NB4 (cell line): Measurements from ENCODE around the gene COL5A2.

Source experiments
- DNase-seq: peaks from one replicate; pipeline ENCODE4 v3.0.0; 2010; ENCODE audit warnings: low read depth
- H3K4me3 ChIP-seq: one replicate; pipeline ENCODE4 v1.5.1; 2011; ENCODE audit warnings: mild to moderate bottlenecking, low read depth, low read length, moderate library complexity
- CTCF ChIP-seq: IDR thresholded peaks from one replicate; pipeline ENCODE4 v1.5.1; 2012; ENCODE audit warnings: low read depth, low read length
- MAX ChIP-seq: IDR thresholded peaks from 2 replicates; pipeline ENCODE4 v1.6.1; 2011; ENCODE audit warnings: low read depth, low read length
- MYC ChIP-seq: IDR thresholded peaks from 2 replicates; pipeline ENCODE4 v1.6.1; 2011; ENCODE audit warnings: low read depth, low read length
- POLR2A ChIP-seq: IDR thresholded peaks from 2 replicates; pipeline ENCODE4 v1.6.1; 2011; ENCODE audit warnings: mild to moderate bottlenecking; ENCODE audit not compliant: insufficient read length; ENCODE audit errors: extremely low read depth

Gene COL5A2

GRCh38 chr2:189218236-189218635, 38.7 kb upstream of the COL5A2 start:
- TF ChIP-seq POLR2A (no peak), MAX (no peak), CTCF (no peak), MYC (no peak)
- no peak overlapping the region for H3K4me3 ChIP-seq
- no peak for DNase-seq

GRCh38 chr2:189217541-189217940, 38.0 kb upstream of the COL5A2 start:
- no peak overlapping the region for H3K4me3 ChIP-seq
- DNase-seq: no peak
- no peak for TF ChIP-seq CTCF
- no peak for TF ChIP-seq POLR2A
- no peak for TF ChIP-seq MAX
- no peak for TF ChIP-seq MYC

GRCh38 chr2:189217051-189217450, 37.5 kb upstream of the COL5A2 start:
- DNase-seq: no peak
- TF ChIP-seq MYC (no peak), CTCF (no peak), POLR2A (no peak), MAX (no peak)
- H3K4me3 ChIP-seq: no peak overlapping the region

GRCh38 chr2:189214484-189214883, 34.9 kb upstream of the COL5A2 start:
- no peak overlapping the region for H3K4me3 ChIP-seq
- DNase-seq: no peak
- TF ChIP-seq MYC (no peak), MAX (no peak), POLR2A (no peak), CTCF (no peak)

- TF ChIP-seq MYC: no peak
- TF ChIP-seq CTCF: no peak
- no peak for TF ChIP-seq POLR2A
- TF ChIP-seq MAX: no peak
- no peak overlapping the region for H3K4me3 ChIP-seq
- DNase-seq: no peak
Measured at GRCh38 chr2:189213250-189213649, 33.7 kb upstream of the COL5A2 start.
